ENCODE results near the gene ATOSA.

GRCh38 chr15:52699457-52699856 lies 20.3 kb upstream of the ATOSA start:
- TF ChIP-seq SIN3A (IDR thresholded peaks at IDR 0.05; ENCODE audit: borderline replicate concordance, insufficient read depth, low read length) (no peak), TAF1 (IDR thresholded peaks at IDR 0.05; ENCODE audit: borderline replicate concordance, insufficient read depth, low read length) (no peak), POLR2AphosphoS5 (IDR thresholded peaks at IDR 0.05; ENCODE audit: low read depth, low read length) (no peak)
- TF ChIP-seq, protein P1, sequence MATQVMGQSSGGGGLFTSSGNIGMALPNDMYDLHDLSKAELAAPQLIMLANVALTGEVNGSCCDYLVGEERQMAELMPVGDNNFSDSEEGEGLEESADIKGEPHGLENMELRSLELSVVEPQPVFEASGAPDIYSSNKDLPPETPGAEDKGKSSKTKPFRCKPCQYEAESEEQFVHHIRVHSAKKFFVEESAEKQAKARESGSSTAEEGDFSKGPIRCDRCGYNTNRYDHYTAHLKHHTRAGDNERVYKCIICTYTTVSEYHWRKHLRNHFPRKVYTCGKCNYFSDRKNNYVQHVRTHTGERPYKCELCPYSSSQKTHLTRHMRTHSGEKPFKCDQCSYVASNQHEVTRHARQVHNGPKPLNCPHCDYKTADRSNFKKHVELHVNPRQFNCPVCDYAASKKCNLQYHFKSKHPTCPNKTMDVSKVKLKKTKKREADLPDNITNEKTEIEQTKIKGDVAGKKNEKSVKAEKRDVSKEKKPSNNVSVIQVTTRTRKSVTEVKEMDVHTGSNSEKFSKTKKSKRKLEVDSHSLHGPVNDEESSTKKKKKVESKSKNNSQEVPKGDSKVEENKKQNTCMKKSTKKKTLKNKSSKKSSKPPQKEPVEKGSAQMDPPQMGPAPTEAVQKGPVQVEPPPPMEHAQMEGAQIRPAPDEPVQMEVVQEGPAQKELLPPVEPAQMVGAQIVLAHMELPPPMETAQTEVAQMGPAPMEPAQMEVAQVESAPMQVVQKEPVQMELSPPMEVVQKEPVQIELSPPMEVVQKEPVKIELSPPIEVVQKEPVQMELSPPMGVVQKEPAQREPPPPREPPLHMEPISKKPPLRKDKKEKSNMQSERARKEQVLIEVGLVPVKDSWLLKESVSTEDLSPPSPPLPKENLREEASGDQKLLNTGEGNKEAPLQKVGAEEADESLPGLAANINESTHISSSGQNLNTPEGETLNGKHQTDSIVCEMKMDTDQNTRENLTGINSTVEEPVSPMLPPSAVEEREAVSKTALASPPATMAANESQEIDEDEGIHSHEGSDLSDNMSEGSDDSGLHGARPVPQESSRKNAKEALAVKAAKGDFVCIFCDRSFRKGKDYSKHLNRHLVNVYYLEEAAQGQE (IDR thresholded peaks at IDR 0.05; ENCODE audit: insufficient read depth in 1 of 2, low read depth in 2 of 2, low read length in 2 of 2): no peak
